Measurements from ENCODE around the gene MYO18B. TPM values are rescaled to one million over a fixed set of nuclear protein-coding genes. Genes with fewer than 3 reads are reported as not detected.
"Not testable (repeated sequence)": the region's sequence is repeated elsewhere in the genome, so short reads cannot be mapped to it uniquely, and the experiment has no call there.

Gene MYO18B
- total RNA-seq, result under 1 TPM; 0.23 to 0.38 TPM
- long read RNA-seq, donor 1, result 0 reads
- long read RNA-seq, donor 2, result 0 reads

- no peak for DNase-seq (ENCODE audit: low spot score)
- intact Hi-C loops (cut with DNase I), result no loop called here
These were observed at the start of gene MYO18B for GRCh38 chr22:25741692-25742626. TSS of gene MYO18B (plus strand) at chr22:25742188. CDS start at chr22:25761093, 18,905 bp downstream.

- no peak for DNase-seq (ENCODE audit: low spot score)
- intact Hi-C loops (cut with DNase I), result no loop called here
These were observed 49.4 kb upstream of the MYO18B start for GRCh38 chr22:25692397-25693267.

- no peak for DNase-seq (ENCODE audit: low spot score)
- intact Hi-C loops (cut with DNase I), result no loop called here
These were observed 48.8 kb upstream of the MYO18B start for GRCh38 chr22:25693268-25693565.

GRCh38 chr22:25694196-25694907 lies 47.6 kb upstream of the MYO18B start:
- no peak for DNase-seq (ENCODE audit: low spot score)
- intact Hi-C loops (cut with DNase I), result no loop called here

- no peak for DNase-seq (ENCODE audit: low spot score)
- intact Hi-C loops (cut with DNase I), result loop anchor here in 1 of 2 donors (5.0 kb wide), 1 partner anchor 243 kb away; no protein-coding TSS in a partner anchor
These were observed 46.8 kb upstream of the MYO18B start for GRCh38 chr22:25695146-25695545.

GRCh38 chr22:25696763-25697162 lies 45.2 kb upstream of the MYO18B start:
- no peak for DNase-seq (ENCODE audit: low spot score)
- intact Hi-C loops (cut with DNase I), result loop anchor here in 1 of 2 donors (5.0 kb wide), 1 partner anchor 244 kb away; no protein-coding TSS in a partner anchor

GRCh38 chr22:25697181-25697664 lies 44.8 kb upstream of the MYO18B start:
- no peak for DNase-seq (ENCODE audit: low spot score)
- intact Hi-C loops (cut with DNase I), result loop anchor here in 1 of 2 donors (5.0 kb wide), 1 partner anchor 245 kb away; no protein-coding TSS in a partner anchor

- intact Hi-C loops (cut with DNase I), result loop anchor here in 1 of 2 donors (5.0 kb wide), 1 partner anchor 246 kb away; no protein-coding TSS in a partner anchor
These were observed 44.0 kb upstream of the MYO18B start for GRCh38 chr22:25697978-25698377.

GRCh38 chr22:25698461-25698860 lies 43.5 kb upstream of the MYO18B start:
- intact Hi-C loops (cut with DNase I), result loop anchor here in 1 of 2 donors (5.0 kb wide), 1 partner anchor 246 kb away; no protein-coding TSS in a partner anchor
- DNase-seq (ENCODE audit: low spot score), result no peak

More at GRCh38 chr22:25697978-25698377, 44.0 kb upstream of the MYO18B start:
- DNase-seq (ENCODE audit: low spot score), result no peak

GRCh38 chr22:25698978-25699377 lies 43.0 kb upstream of the MYO18B start:
- no peak for DNase-seq (ENCODE audit: low spot score)
- intact Hi-C loops (cut with DNase I), result loop anchor here in 1 of 2 donors (5.0 kb wide), 1 partner anchor 247 kb away; no protein-coding TSS in a partner anchor

- intact Hi-C loops (cut with DNase I), result no loop called here
These were observed 40.8 kb upstream of the MYO18B start for GRCh38 chr22:25701056-25701780.

GRCh38 chr22:25702040-25702439 lies 39.9 kb upstream of the MYO18B start:
- intact Hi-C loops (cut with DNase I), result no loop called here
- DNase-seq (ENCODE audit: low spot score), result no peak

More at GRCh38 chr22:25701056-25701780, 40.8 kb upstream of the MYO18B start:
- DNase-seq (ENCODE audit: low spot score), result no peak

GRCh38 chr22:25702571-25703167 lies 39.3 kb upstream of the MYO18B start:
- DNase-seq (ENCODE audit: low spot score), result no peak
- intact Hi-C loops (cut with DNase I), result no loop called here

- no peak for DNase-seq (ENCODE audit: low spot score)
- intact Hi-C loops (cut with DNase I), result no loop called here
These were observed 37.3 kb upstream of the MYO18B start for GRCh38 chr22:25704701-25705100.

- no peak for DNase-seq (ENCODE audit: low spot score)
- intact Hi-C loops (cut with DNase I), result no loop called here
These were observed 35.8 kb upstream of the MYO18B start for GRCh38 chr22:25706197-25706596.

GRCh38 chr22:25708430-25708829 lies 33.6 kb upstream of the MYO18B start:
- DNase-seq (ENCODE audit: low spot score); intact Hi-C loops (cut with DNase I): not testable (repeated sequence)

GRCh38 chr22:25709758-25710157 lies 32.2 kb upstream of the MYO18B start:
- intact Hi-C loops (cut with DNase I), result no loop called here
- DNase-seq (ENCODE audit: low spot score), result no peak

- DNase-seq (ENCODE audit: low spot score), result no peak
- intact Hi-C loops (cut with DNase I), result no loop called here
These were observed 31.5 kb upstream of the MYO18B start for GRCh38 chr22:25710501-25710900.

Data from posterior vena cava (tissue), 2 donors.